HEK293 (cell line): ENCODE results near the gene HARBI1.
A peak's percentile ranks its signal among the peaks of the same experiment; 100 is the strongest.

ENCODE experiments used
- CTCF ChIA-PET: fragments of 350-600 bp; formaldehyde crosslinking; extraction: SDS; loops from one replicate; lab custom pipeline; 2021; ENCODE audit warnings: antibody characterized with exemption; lab: Yijun Ruan, JAX
- POLR2A ChIA-PET: fragments of 300-600 bp; formaldehyde crosslinking; extraction: SDS; loops from one replicate; lab custom pipeline; 2020; ENCODE audit warnings: antibody characterized with exemption, inconsistent platforms; lab: Yijun Ruan, JAX
- H3K27ac ChIP-seq: fragments of 200-500 bp; sonication (Bioruptor generic); 2 replicates; pipeline ENCODE4 v1.5.1; 2014; ENCODE audit warnings: low read depth, low read length, control low read depth, inconsistent platforms; ENCODE audit errors: extremely low read depth
- H3K36me3 ChIP-seq, 2 experiments: fragments of 200-500 bp in 1 of 2; sonication (Bioruptor generic) in 1 of 2; 1 replicate in 1 of 2; 2 replicates in 1 of 2; pipeline ENCODE4 v1.5.1; 2014 to 2017; ENCODE audit warnings: inconsistent platforms in 2 of 2, low read length in 2 of 2; ENCODE audit not compliant: control insufficient read depth in 2 of 2, insufficient read depth in 1 of 2
- H3K4me1 ChIP-seq: fragments of 200-500 bp; sonication (Bioruptor generic); 2 replicates; pipeline ENCODE4 v1.5.1; 2014; ENCODE audit warnings: mild to moderate bottlenecking, low read length, inconsistent platforms; ENCODE audit not compliant: control insufficient read depth, insufficient read depth
- H3K4me3 ChIP-seq: 2 replicates; pipeline ENCODE4 v1.5.1; 2011; ENCODE audit warnings: low read depth, mild to moderate bottlenecking, control low read depth, low read length, moderate library complexity
- H3K9me3 ChIP-seq: fragments of 200-500 bp; sonication (Bioruptor generic); 2 replicates; pipeline ENCODE4 v1.5.1; 2014; ENCODE audit warnings: low read depth, low read length, inconsistent platforms; ENCODE audit not compliant: control insufficient read depth, insufficient read depth
- EGR2 ChIP-seq: fragments of 450-650 bp; formaldehyde crosslinking; IDR thresholded peaks from 2 replicates; pipeline ENCODE4 v1.5.1; 2016; ENCODE audit warnings: low read depth, missing biosample characterization, missing genetic modification characterization
- GFI1B ChIP-seq: fragments of 450-650 bp; formaldehyde crosslinking; IDR thresholded peaks from 2 replicates; pipeline ENCODE4 v1.5.1; 2016; ENCODE audit warnings: missing biosample characterization, missing genetic modification characterization
- MZF1 ChIP-seq: fragments of 450-650 bp; formaldehyde crosslinking; IDR thresholded peaks from 2 replicates; pipeline ENCODE4 v1.5.1; 2017; ENCODE audit warnings: missing biosample characterization, missing genetic modification characterization, borderline replicate concordance
- SALL2 ChIP-seq: fragments of 450-650 bp; formaldehyde crosslinking; IDR thresholded peaks from 2 replicates; pipeline ENCODE4 v1.5.0; 2017; ENCODE audit warnings: missing biosample characterization, mild to moderate bottlenecking, missing genetic modification characterization, borderline replicate concordance
- ZNF10 ChIP-seq: fragments of 450-650 bp; formaldehyde crosslinking; IDR thresholded peaks from 2 replicates; pipeline ENCODE4 v1.5.1; 2017; ENCODE audit warnings: missing biosample characterization, missing genetic modification characterization
- ZNF146 ChIP-seq: fragments of 450-650 bp; formaldehyde crosslinking; IDR thresholded peaks from 2 replicates; pipeline ENCODE4 v1.5.1; 2016; ENCODE audit warnings: missing biosample characterization, missing genetic modification characterization
- ZNF223 ChIP-seq: fragments of 450-650 bp; formaldehyde crosslinking; IDR thresholded peaks from 2 replicates; pipeline ENCODE4 v1.5.1; 2016; ENCODE audit warnings: missing biosample characterization, missing genetic modification characterization
- ZNF239 ChIP-seq: fragments of 450-650 bp; formaldehyde crosslinking; IDR thresholded peaks from 2 replicates; pipeline ENCODE4 v1.5.1; 2016; ENCODE audit warnings: missing biosample characterization, missing genetic modification characterization
- ZNF391 ChIP-seq: fragments of 450-650 bp; formaldehyde crosslinking; IDR thresholded peaks from 2 replicates; pipeline ENCODE4 v1.5.1; 2016; ENCODE audit warnings: low read depth, missing biosample characterization, missing genetic modification characterization, borderline replicate concordance
- ZNF423 ChIP-seq: fragments of 450-650 bp; formaldehyde crosslinking; IDR thresholded peaks from 2 replicates; pipeline ENCODE4 v1.5.1; 2016; ENCODE audit warnings: missing biosample characterization, missing genetic modification characterization
- ZNF426 ChIP-seq: fragments of 450-650 bp; formaldehyde crosslinking; IDR thresholded peaks from 2 replicates; pipeline ENCODE4 v1.5.1; 2017; ENCODE audit warnings: missing biosample characterization, missing genetic modification characterization, mild to moderate bottlenecking, inconsistent platforms, moderate library complexity
- ZNF510 ChIP-seq: fragments of 450-650 bp; formaldehyde crosslinking; IDR thresholded peaks from 2 replicates; pipeline ENCODE4 v1.5.1; 2018; ENCODE audit warnings: mild to moderate bottlenecking, missing genetic modification characterization, missing biosample characterization; ENCODE audit not compliant: insufficient replicate concordance
- ZNF548 ChIP-seq: fragments of 450-650 bp; formaldehyde crosslinking; IDR thresholded peaks from 2 replicates; pipeline ENCODE4 v1.5.1; 2016; ENCODE audit warnings: missing biosample characterization, missing genetic modification characterization
- ZNF561 ChIP-seq: fragments of 450-650 bp; IDR thresholded peaks from 2 replicates; pipeline ENCODE4 v1.5.1; 2018; ENCODE audit warnings: missing biosample characterization, missing genetic modification characterization, borderline replicate concordance
- ZNF664 ChIP-seq: fragments of 450-650 bp; formaldehyde crosslinking; IDR thresholded peaks from 2 replicates; pipeline ENCODE4 v1.5.1; 2016; ENCODE audit warnings: missing biosample characterization, missing genetic modification characterization
- ZNF677 ChIP-seq: fragments of 450-650 bp; IDR thresholded peaks from 2 replicates; pipeline ENCODE4 v1.5.0; 2018; ENCODE audit warnings: missing biosample characterization, mild to moderate bottlenecking, missing genetic modification characterization, moderate library complexity
- TF ChIP-seq, protein P1 (sequence below): fragments of 450-650 bp; formaldehyde crosslinking; IDR thresholded peaks from 2 replicates; pipeline ENCODE4 v1.5.1; 2016; ENCODE audit warnings: missing biosample characterization, missing genetic modification characterization
- TF ChIP-seq, protein P2 (sequence below): fragments of 450-650 bp; formaldehyde crosslinking; IDR thresholded peaks from 2 replicates; pipeline ENCODE4 v1.5.1; 2016; ENCODE audit warnings: missing biosample characterization, missing genetic modification characterization
- TF ChIP-seq, protein P3 (sequence below): fragments of 450-650 bp; formaldehyde crosslinking; IDR thresholded peaks from 2 replicates; pipeline ENCODE4 v1.5.1; 2017; ENCODE audit warnings: missing biosample characterization, missing genetic modification characterization
- TF ChIP-seq, protein P4 (sequence below): fragments of 450-650 bp; formaldehyde crosslinking; optimal IDR thresholded peaks from 2 replicates; pipeline ENCODE3; 2016; ENCODE audit warnings: missing biosample characterization, mild to moderate bottlenecking, missing genetic modification characterization

The HARBI1 gene

DNA sequence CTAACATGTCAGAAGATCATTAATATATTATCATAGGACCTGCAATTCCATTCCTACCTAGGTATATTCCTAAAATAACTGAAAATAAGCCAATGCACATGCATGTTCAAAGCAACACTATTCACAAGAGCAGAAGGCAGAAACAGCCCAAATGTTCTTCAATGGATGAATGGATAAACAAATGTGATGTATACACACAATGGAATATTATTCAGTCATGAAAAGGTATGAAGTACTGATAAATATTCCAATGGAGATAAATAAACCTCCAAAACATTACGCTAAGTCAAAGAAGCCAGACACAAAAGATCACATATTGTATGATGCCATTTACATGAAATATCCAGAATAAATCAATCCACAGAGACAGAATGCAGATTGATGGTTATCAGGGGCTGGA, 40.0 kb downstream of the HARBI1 start:
- TF ChIP-seq EGR2 (tag by site-specific recombination) (no peak), ZNF146 (tag by site-specific recombination) (peak; percentile 91), ZNF664 (tag by site-specific recombination) (no peak), SALL2 (no peak)
- TF ChIP-seq, protein P1, sequence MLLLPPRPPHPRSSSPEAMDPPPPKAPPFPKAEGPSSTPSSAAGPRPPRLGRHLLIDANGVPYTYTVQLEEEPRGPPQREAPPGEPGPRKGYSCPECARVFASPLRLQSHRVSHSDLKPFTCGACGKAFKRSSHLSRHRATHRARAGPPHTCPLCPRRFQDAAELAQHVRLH (tag by site-specific recombination) = 0 out of 2 replicates have a peak, but pooled peaks have one; percentile 23
- TF ChIP-seq, protein P2, sequence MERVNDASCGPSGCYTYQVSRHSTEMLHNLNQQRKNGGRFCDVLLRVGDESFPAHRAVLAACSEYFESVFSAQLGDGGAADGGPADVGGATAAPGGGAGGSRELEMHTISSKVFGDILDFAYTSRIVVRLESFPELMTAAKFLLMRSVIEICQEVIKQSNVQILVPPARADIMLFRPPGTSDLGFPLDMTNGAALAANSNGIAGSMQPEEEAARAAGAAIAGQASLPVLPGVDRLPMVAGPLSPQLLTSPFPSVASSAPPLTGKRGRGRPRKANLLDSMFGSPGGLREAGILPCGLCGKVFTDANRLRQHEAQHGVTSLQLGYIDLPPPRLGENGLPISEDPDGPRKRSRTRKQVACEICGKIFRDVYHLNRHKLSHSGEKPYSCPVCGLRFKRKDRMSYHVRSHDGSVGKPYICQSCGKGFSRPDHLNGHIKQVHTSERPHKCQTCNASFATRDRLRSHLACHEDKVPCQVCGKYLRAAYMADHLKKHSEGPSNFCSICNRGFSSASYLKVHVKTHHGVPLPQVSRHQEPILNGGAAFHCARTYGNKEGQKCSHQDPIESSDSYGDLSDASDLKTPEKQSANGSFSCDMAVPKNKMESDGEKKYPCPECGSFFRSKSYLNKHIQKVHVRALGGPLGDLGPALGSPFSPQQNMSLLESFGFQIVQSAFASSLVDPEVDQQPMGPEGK (tag by site-specific recombination) = no peak
- TF ChIP-seq, protein P3, sequence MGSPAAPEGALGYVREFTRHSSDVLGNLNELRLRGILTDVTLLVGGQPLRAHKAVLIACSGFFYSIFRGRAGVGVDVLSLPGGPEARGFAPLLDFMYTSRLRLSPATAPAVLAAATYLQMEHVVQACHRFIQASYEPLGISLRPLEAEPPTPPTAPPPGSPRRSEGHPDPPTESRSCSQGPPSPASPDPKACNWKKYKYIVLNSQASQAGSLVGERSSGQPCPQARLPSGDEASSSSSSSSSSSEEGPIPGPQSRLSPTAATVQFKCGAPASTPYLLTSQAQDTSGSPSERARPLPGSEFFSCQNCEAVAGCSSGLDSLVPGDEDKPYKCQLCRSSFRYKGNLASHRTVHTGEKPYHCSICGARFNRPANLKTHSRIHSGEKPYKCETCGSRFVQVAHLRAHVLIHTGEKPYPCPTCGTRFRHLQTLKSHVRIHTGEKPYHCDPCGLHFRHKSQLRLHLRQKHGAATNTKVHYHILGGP (tag by site-specific recombination) = no peak
- Histone ChIP-seq H3K27ac (no peak overlapping the region), H3K4me3 (no peak overlapping the region), H3K36me3 (no peaks in the 10 kb centered on the region; a peak in 1 of 3 replicates), H3K4me1 (no peaks in the 10 kb centered on the region), H3K9me3 (no peaks in the 10 kb centered on the region)
- ChIA-PET POLR2A (no interaction called here), CTCF (no interaction called here)

DNA sequence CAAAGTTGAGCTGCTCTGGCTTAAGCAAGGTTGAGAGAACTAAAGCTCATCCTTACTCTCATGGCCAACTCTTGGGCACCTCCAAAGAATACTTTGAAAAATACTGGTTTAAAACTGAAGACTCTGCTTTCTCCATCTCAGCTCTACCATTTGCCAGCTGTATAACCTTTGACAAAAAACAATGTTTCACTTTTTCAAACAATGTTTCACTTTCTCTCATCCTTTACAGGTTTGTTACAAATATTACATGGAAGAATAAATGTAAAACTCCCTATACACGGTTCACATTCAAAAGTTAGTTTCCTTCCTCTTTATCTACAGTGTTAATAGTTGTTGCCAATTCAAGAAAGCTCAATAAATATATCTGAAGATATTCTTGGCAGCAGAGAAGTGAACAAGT, 42.4 kb downstream of the HARBI1 start:
- Histone ChIP-seq H3K4me1 (no peaks in the 10 kb centered on the region), H3K36me3 (no peaks in the 10 kb centered on the region; a peak in 1 of 3 replicates), H3K27ac (no peak overlapping the region), H3K4me3 (no peak overlapping the region), H3K9me3 (no peaks in the 10 kb centered on the region)
- ChIA-PET CTCF (no interaction called here), POLR2A (no interaction called here)
- TF ChIP-seq ZNF677 (no peak), ZNF510 (tag by site-specific recombination) (no peak), ZNF223 (no peak), ZNF423 (tag by site-specific recombination) (no peak), ZNF548 (tag by site-specific recombination) (no peak), ZNF239 (tag by site-specific recombination) (no peak), MZF1 (tag by site-specific recombination) (no peak), ZNF10 (no peak), ZNF391 (tag by site-specific recombination) (no peak), GFI1B (no peak), ZNF561 (tag by site-specific recombination) (no peak), ZNF426 (no peak)
- TF ChIP-seq, protein P4, sequence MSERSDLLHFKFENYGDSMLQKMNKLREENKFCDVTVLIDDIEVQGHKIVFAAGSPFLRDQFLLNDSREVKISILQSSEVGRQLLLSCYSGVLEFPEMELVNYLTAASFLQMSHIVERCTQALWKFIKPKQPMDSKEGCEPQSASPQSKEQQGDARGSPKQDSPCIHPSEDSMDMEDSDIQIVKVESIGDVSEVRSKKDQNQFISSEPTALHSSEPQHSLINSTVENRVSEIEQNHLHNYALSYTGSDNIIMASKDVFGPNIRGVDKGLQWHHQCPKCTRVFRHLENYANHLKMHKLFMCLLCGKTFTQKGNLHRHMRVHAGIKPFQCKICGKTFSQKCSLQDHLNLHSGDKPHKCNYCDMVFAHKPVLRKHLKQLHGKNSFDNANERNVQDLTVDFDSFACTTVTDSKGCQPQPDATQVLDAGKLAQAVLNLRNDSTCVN (tag by site-specific recombination) = no peak
- TF ChIP-seq, protein P2 (tag by site-specific recombination) = no peak
- TF ChIP-seq, all 188 proteins: peak for 0
